Hematopoietic multipotent progenitor cell treated with erythropoietin and hydrocortisone succinate and interleukin-3 and kit ligand, for 6 days (in vitro differentiated cells): ENCODE results near the gene PTPN20.
A peak's percentile ranks its signal among the peaks of the same experiment; 100 is the strongest.

Experiments
- DNase-seq: peaks from one replicate; pipeline ENCODE4 v3.0.0-alpha.2; 2015

The PTPN20 gene

GRCh38 chr10:47023237-47024045 lies 112.2 kb downstream of the PTPN20 start:
- DNase-seq = peak; percentile 33

GRCh38 chr10:47024046-47024322 lies 112.8 kb downstream of the PTPN20 start:
- no peak for DNase-seq

- DNase-seq = peak; percentile 77
Observed at GRCh38 chr10:47024399-47025252, 113.4 kb downstream of the PTPN20 start.

- no peak for DNase-seq
Observed at GRCh38 chr10:47025253-47025539, 114.0 kb downstream of the PTPN20 start.

- no peak for DNase-seq
Observed at GRCh38 chr10:47025540-47026300, 114.5 kb downstream of the PTPN20 start.

GRCh38 chr10:47026301-47027107 lies 115.3 kb downstream of the PTPN20 start:
- DNase-seq = no peak

- no peak for DNase-seq
Observed at GRCh38 chr10:47027108-47027783, 116.0 kb downstream of the PTPN20 start.

GRCh38 chr10:47027784-47028260 lies 116.6 kb downstream of the PTPN20 start:
- no peak for DNase-seq

- DNase-seq = no peak
Observed at GRCh38 chr10:47028466-47028865, 117.2 kb downstream of the PTPN20 start.

- no peak for DNase-seq
Observed at GRCh38 chr10:47029181-47030009, 118.2 kb downstream of the PTPN20 start.

- no peak for DNase-seq
Observed at GRCh38 chr10:47030191-47030703, 119.0 kb downstream of the PTPN20 start.

GRCh38 chr10:47031211-47031900 lies 120.1 kb downstream of the PTPN20 start:
- DNase-seq = peak; percentile 28

GRCh38 chr10:47031901-47032465 lies 120.8 kb downstream of the PTPN20 start:
- DNase-seq = no peak

- no peak for DNase-seq
Observed at GRCh38 chr10:47033081-47033480, 121.9 kb downstream of the PTPN20 start.

- DNase-seq = no peak
Observed at GRCh38 chr10:47033541-47034270, 122.5 kb downstream of the PTPN20 start.

GRCh38 chr10:47034441-47035051 lies 123.3 kb downstream of the PTPN20 start:
- DNase-seq = no peak

GRCh38 chr10:47035171-47035818 lies 124.1 kb downstream of the PTPN20 start:
- no peak for DNase-seq

GRCh38 chr10:47035819-47036337 lies 124.7 kb downstream of the PTPN20 start:
- no peak for DNase-seq
